B cell (primary cell): ENCODE data around the gene SAFB. TPM values are rescaled to one million over a fixed set of nuclear protein-coding genes. Genes with fewer than 3 reads are reported as not detected.

Experiments
- ATAC-seq: fragments of 200-7000 bp; cut with Tn5 transposase; one replicate; pipeline ENCODE4 v1.10.0; 2021; ENCODE audit warnings: low read depth, mild to moderate bottlenecking, moderate number of reproducible peaks, moderate library complexity
- CTCF ChIA-PET: fragments of 350-600 bp; sonication (Branson Sonifier 250); formaldehyde crosslinking; loops from one replicate; lab custom pipeline; 2021; ENCODE audit warnings: antibody characterized with exemption, inconsistent platforms; lab: Charles Lee
- POLR2A ChIA-PET: fragments of 350-600 bp; sonication (Branson Sonifier 250); formaldehyde crosslinking; loops from one replicate; lab custom pipeline; 2021; ENCODE audit warnings: antibody characterized with exemption; lab: Charles Lee
- DNase-seq: peaks from one replicate; pipeline ENCODE4 v3.0.0; 2013
- H2AFZ ChIP-seq: 2 replicates; pipeline ENCODE4 v1.6.1; 2012; ENCODE audit warnings: mild to moderate bottlenecking, low read depth, low read length; ENCODE audit not compliant: insufficient read depth, poor library complexity, severe bottlenecking
- H3K27ac ChIP-seq, 2 donors: 1 replicate in 1 of 2; 2 replicates in 1 of 2; pipeline ENCODE4 v1.5.1; 2012 to 2013; ENCODE audit warnings: low read length in 2 of 2, mild to moderate bottlenecking in 2 of 2, moderate library complexity in 1 of 2
- H3K27me3 ChIP-seq, 4 experiments: fragments of 200-600 bp in 1 of 4; sonication (generic) in 1 of 4; replicated peaks in 1 of 4; 1 replicate in 2 of 4; 2 replicates in 2 of 4; pipeline versions ENCODE4 v1.6.1 to v1.7.0; 2013 to 2016; ENCODE audit warnings: low read length in 3 of 4, mild to moderate bottlenecking in 2 of 4, mixed read lengths in 1 of 4, moderate library complexity in 1 of 4; ENCODE audit not compliant: insufficient read depth in 4 of 4, control insufficient read depth in 3 of 4; ENCODE audit errors: control extremely low read depth in 1 of 4
- H3K36me3 ChIP-seq, 2 experiments: replicated peaks in 1 of 2; 1 replicate in 1 of 2; 2 replicates in 1 of 2; pipeline versions ENCODE4 v1.6.1 to v1.7.1; 2013; ENCODE audit warnings: low read length in 1 of 2; ENCODE audit not compliant: insufficient read depth in 2 of 2, control insufficient read depth in 1 of 2; ENCODE audit errors: control extremely low read depth in 1 of 2, extremely low read depth in 1 of 2
- H3K4me1 ChIP-seq, 2 donors: fragments of 200-600 bp in 1 of 2; sonication (generic) in 1 of 2; 1 replicate in 1 of 2; 2 replicates in 1 of 2; pipeline versions ENCODE4 v1.5.1 to v1.6.1; 2013 to 2017; ENCODE audit warnings: low read length in 2 of 2; ENCODE audit not compliant: control insufficient read depth in 2 of 2, insufficient read depth in 2 of 2
- H3K4me2 ChIP-seq: replicated peaks from 2 replicates; pipeline ENCODE3; 2012; ENCODE audit warnings: mild to moderate bottlenecking, low read depth, low read length; ENCODE audit not compliant: poor library complexity, severe bottlenecking
- H3K4me3 ChIP-seq, 5 experiments: fragments of 200-600 bp in 1 of 5; sonication (generic) in 1 of 5; 1 replicate in 3 of 5; 2 replicates in 2 of 5; pipeline versions ENCODE4 v1.5.1 to v1.7.0; 2011 to 2016; ENCODE audit warnings: low read length in 4 of 5, mild to moderate bottlenecking in 4 of 5, low read depth in 2 of 5, control low read depth in 1 of 5, moderate library complexity in 1 of 5; ENCODE audit not compliant: insufficient read depth in 1 of 5; ENCODE audit errors: control extremely low read depth in 1 of 5, extremely low read depth in 1 of 5
- H3K79me2 ChIP-seq: fragments of 200-600 bp; sonication (generic); one replicate; pipeline ENCODE4 v1.6.0; 2016; ENCODE audit warnings: low read length; ENCODE audit not compliant: control insufficient read depth, insufficient read depth
- H3K9ac ChIP-seq: fragments of 200-600 bp; sonication (generic); 2 replicates; pipeline ENCODE4 v1.6.1; 2017; ENCODE audit warnings: mild to moderate bottlenecking, low read length, moderate library complexity
- H3K9me3 ChIP-seq, 3 donors: one replicate each; pipeline versions ENCODE4 v1.6.1 to v1.7.1; 2013; ENCODE audit warnings: low read length in 2 of 3; ENCODE audit not compliant: control insufficient read depth in 2 of 3, insufficient read depth in 1 of 3; ENCODE audit errors: control extremely low read depth in 1 of 3
- H4K20me1 ChIP-seq: 2 replicates; pipeline ENCODE4 v1.6.0; 2012; ENCODE audit warnings: mild to moderate bottlenecking, low read length; ENCODE audit not compliant: insufficient read depth, control insufficient read depth, poor library complexity, severe bottlenecking
- H3K27ac Mint-ChIP-seq: one replicate; pipeline ENCODE4 v1.8.0; 2021; ENCODE audit warnings: mixed read lengths
- H3K27me3 Mint-ChIP-seq: one replicate; pipeline ENCODE4 v1.8.0; 2021; ENCODE audit warnings: mixed read lengths
- H3K4me1 Mint-ChIP-seq: one replicate; pipeline ENCODE4 v1.8.0; 2021; ENCODE audit warnings: mixed read lengths
- H3K4me3 Mint-ChIP-seq: one replicate; pipeline ENCODE4 v1.8.0; 2021; ENCODE audit warnings: mixed read lengths
- H3K9me3 Mint-ChIP-seq: one replicate; pipeline ENCODE4 v1.8.0; 2022; ENCODE audit warnings: mixed read lengths; ENCODE audit not compliant: insufficient read depth
- CTCF ChIP-seq: fragments of 200-600 bp; IDR thresholded peaks from one replicate; pipeline ENCODE4 v1.8.0; 2022; ENCODE audit warnings: antibody characterized with exemption, mild to moderate bottlenecking
- EZH2 ChIP-seq: IDR thresholded peaks from 2 replicates; pipeline ENCODE4 v1.6.1; 2012; ENCODE audit warnings: borderline replicate concordance, low read depth, mild to moderate bottlenecking, moderate library complexity, low read length; ENCODE audit not compliant: insufficient read depth, poor library complexity, severe bottlenecking
- WGBS: methylation state at CpG from one replicate; pipeline ENCODE4 v1.1.5; 2013; ENCODE audit warnings: missing lambda C conversion rate; ENCODE audit not compliant: insufficient coverage; 5-methylcytosine and 5-hydroxymethylcytosine counted together
- intact Hi-C: fragments of 100-400 bp; cut with micrococcal nuclease; formaldehyde crosslinking; loops from one replicate; pipeline ENCODE4 v1.10.0; 2022
- polyA plus RNA-seq: library from polyadenylated mRNA; depleted of rRNA; stranded (reverse); fragments of >200 nt; gene quantifications from 2 replicates; pipeline ENCODE4 v1.2.3, GENCODE V29; 2012
- total RNA-seq, 2 donors: library from RNA; stranded (reverse); fragments of 120-200 nt in 1 of 2; gene quantifications; 1 replicate in 1 of 2; 2 replicates in 1 of 2; pipeline versions ENCODE4 v1.2.3 to v1.2.4, GENCODE V29; 2013 to 2022

SAFB gene
- total and polyA plus RNA-seq, 2 donors (not counting 1 experiment from before 2014, with no cell fraction given): 91.0 to 221 TPM

- Histone ChIP-seq H2AFZ (peak overlapping the region; percentile 55), H3K36me3 (peaks cover 0 to 9% of the 10 kb centered on the region in 2 experiments), H3K4me1 (peaks cover 0 to 7% of the 10 kb centered on the region in 2 donors), H3K4me3 (no peak overlapping the region), H4K20me1 (no peaks in the 10 kb centered on the region), H3K27ac (no peak overlapping the region), H3K9ac (no peak overlapping the region), H3K4me2 (peak overlapping the region; percentile 51), H3K9me3 (peaks cover 0 to 3% (median 0%) of the 10 kb centered on the region in 3 donors), H3K27me3 (peaks cover 0 to 3% (median 0%) of the 10 kb centered on the region in 4 experiments), H3K79me2 (no peaks in the 10 kb centered on the region)
- TF ChIP-seq CTCF: peak; percentile 100
- no peak for TF ChIP-seq EZH2
- WGBS: 12% methylated on average over 17 of the region's 28 CpGs
- Mint-ChIP-seq H3K27me3 (no peaks in the 10 kb centered on the region), H3K27ac (peak overlapping the region; percentile 50), H3K4me1 (peaks cover 8% of the 10 kb centered on the region), H3K4me3 (no peak overlapping the region), H3K9me3 (no peaks in the 10 kb centered on the region)
- peak; percentile 78 for DNase-seq
- POLR2A ChIA-PET: no interaction called here
- peak; percentile 90 for ATAC-seq
- CTCF ChIA-PET: interaction anchor here (1.1 to 1.5 kb wide), 3 partner anchors 9 to 540 kb away, joined by 3 to 5 read pairs (median 4); no protein-coding TSS in a partner anchor
- intact Hi-C loops: no loop called here
Observed at GRCh38 chr19:5578097-5578846, 44.6 kb upstream of the SAFB start.

- H3K27ac Mint-ChIP-seq: no peak overlapping the region
- no peak overlapping the region for H3K4me2 ChIP-seq
- H3K4me3 ChIP-seq: no peak overlapping the region
- H3K36me3 ChIP-seq: peaks cover 0 to 9% of the 10 kb centered on the region in 2 experiments
- no peaks in the 10 kb centered on the region for H3K27me3 Mint-ChIP-seq
- peaks cover 0 to 3% (median 0%) of the 10 kb centered on the region in 4 experiments for H3K27me3 ChIP-seq
- peaks cover 0 to 3% (median 0%) of the 10 kb centered on the region in 3 donors for H3K9me3 ChIP-seq
- ATAC-seq (no peak), DNase-seq (no peak)
- H3K4me1 ChIP-seq: peaks cover 0 to 7% of the 10 kb centered on the region in 2 donors
- CTCF ChIA-PET: interaction anchor here (0.7 to 1.5 kb wide), 5 partner anchors 8 to 900 kb away, joined by 3 to 5 read pairs (median 4); no protein-coding TSS in a partner anchor
- H4K20me1 ChIP-seq: no peaks in the 10 kb centered on the region
- intact Hi-C loops: no loop called here
- 95% methylated on average over 4 of the region's 6 CpGs for WGBS
- H3K27ac ChIP-seq: no peak overlapping the region
- POLR2A ChIA-PET: no interaction called here
- TF ChIP-seq CTCF: no peak
- H3K4me3 Mint-ChIP-seq: no peak overlapping the region
- no peak overlapping the region for H2AFZ ChIP-seq
- H3K79me2 ChIP-seq: no peaks in the 10 kb centered on the region
- H3K4me1 Mint-ChIP-seq: peaks cover 8% of the 10 kb centered on the region
- no peaks in the 10 kb centered on the region for H3K9me3 Mint-ChIP-seq
- no peak overlapping the region for H3K9ac ChIP-seq
Observed at GRCh38 chr19:5579286-5579685, 43.6 kb upstream of the SAFB start.
